Fibroblast of pulmonary artery (primary cell): Measurements from ENCODE around the gene PTN.
A peak's percentile ranks its signal among the peaks of the same experiment; 100 is the strongest.

Experiments used
- DNase-seq: peaks from one replicate; pipeline ENCODE4 v3.0.0-alpha.2; 2010; ENCODE audit warnings: low read depth
- H3K4me3 ChIP-seq: replicated peaks from 2 replicates; pipeline ENCODE4 v1.5.1; 2011; ENCODE audit warnings: low read depth, mild to moderate bottlenecking, control low read depth, low read length, moderate library complexity
- TF ChIP-seq, protein P1 (sequence below): IDR thresholded peaks from 2 replicates; pipeline ENCODE4 v1.5.1; 2011; ENCODE audit warnings: mild to moderate bottlenecking, control low read depth, low read length, inconsistent platforms; ENCODE audit errors: missing control alignments

PTN gene

GRCh38 chr7:137295739-137296324, 47.7 kb downstream of the PTN start:
- TF ChIP-seq, protein P1, sequence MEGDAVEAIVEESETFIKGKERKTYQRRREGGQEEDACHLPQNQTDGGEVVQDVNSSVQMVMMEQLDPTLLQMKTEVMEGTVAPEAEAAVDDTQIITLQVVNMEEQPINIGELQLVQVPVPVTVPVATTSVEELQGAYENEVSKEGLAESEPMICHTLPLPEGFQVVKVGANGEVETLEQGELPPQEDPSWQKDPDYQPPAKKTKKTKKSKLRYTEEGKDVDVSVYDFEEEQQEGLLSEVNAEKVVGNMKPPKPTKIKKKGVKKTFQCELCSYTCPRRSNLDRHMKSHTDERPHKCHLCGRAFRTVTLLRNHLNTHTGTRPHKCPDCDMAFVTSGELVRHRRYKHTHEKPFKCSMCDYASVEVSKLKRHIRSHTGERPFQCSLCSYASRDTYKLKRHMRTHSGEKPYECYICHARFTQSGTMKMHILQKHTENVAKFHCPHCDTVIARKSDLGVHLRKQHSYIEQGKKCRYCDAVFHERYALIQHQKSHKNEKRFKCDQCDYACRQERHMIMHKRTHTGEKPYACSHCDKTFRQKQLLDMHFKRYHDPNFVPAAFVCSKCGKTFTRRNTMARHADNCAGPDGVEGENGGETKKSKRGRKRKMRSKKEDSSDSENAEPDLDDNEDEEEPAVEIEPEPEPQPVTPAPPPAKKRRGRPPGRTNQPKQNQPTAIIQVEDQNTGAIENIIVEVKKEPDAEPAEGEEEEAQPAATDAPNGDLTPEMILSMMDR = no peak
- no peak overlapping the region for H3K4me3 ChIP-seq
- no peak for DNase-seq

- H3K4me3 ChIP-seq = no peak overlapping the region
- no peak for DNase-seq
- TF ChIP-seq, protein P1 = no peak
These were observed 54.4 kb downstream of the PTN start for GRCh38 chr7:137289101-137289500.

DNA sequence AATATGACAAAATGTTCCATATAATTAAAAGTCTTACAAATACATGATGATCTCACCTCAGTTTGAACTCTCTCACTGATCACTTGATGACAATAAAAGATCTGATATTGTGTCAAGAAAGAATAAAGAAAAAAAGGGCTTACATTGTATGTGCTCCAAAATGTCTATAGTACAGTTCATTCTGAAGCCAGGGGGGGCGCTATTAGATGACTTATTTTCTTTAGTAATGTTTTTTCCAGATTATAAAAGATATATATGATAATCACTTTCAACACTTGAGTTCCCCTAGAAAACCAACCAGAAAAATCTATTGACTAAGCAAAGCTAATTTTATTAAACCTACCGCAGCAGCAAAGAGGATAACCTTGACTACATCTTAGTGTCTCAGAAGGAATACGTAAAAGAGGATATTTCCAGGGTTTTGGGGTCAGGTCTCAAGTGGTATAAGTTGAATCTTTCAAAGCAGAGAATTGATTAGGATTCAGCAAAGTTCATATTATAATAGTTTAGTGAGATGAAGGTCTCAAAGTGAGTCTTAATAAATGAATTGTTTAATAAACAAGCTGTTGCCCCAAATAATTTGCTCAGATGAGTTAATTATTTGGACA, 55.8 kb downstream of the PTN start:
- no peak overlapping the region for H3K4me3 ChIP-seq
- TF ChIP-seq, protein P1 = peak; percentile 37
- DNase-seq = peak; percentile 13

GRCh38 chr7:137283153-137283552, 60.4 kb downstream of the PTN start:
- DNase-seq = no peak
- TF ChIP-seq, protein P1 = no peak
- no peak overlapping the region for H3K4me3 ChIP-seq

GRCh38 chr7:137282043-137282442, 61.5 kb downstream of the PTN start:
- TF ChIP-seq, protein P1 = no peak
- no peak for DNase-seq

GRCh38 chr7:137276189-137276588, 67.3 kb downstream of the PTN start:
- no peak overlapping the region for H3K4me3 ChIP-seq
- no peak for DNase-seq
- TF ChIP-seq, protein P1 = no peak

More at GRCh38 chr7:137282043-137282442, 61.5 kb downstream of the PTN start:
- no peak overlapping the region for H3K4me3 ChIP-seq

GRCh38 chr7:137272249-137272648, 71.3 kb downstream of the PTN start:
- DNase-seq = no peak
- no peak overlapping the region for H3K4me3 ChIP-seq
- TF ChIP-seq, protein P1 = no peak
